ENCODE data around the gene HGF.

- TF ChIP-seq EZH2 (IDR thresholded peaks at IDR 0.05; ENCODE audit: borderline replicate concordance, low read length), result no peak
- no peak for TF ChIP-seq CTCF (IDR thresholded peaks at IDR 0.05; ENCODE audit: low read length)
Measured at GRCh38 chr7:81693894-81694293, 76.0 kb downstream of the HGF start.

Measured in OCI-LY1 (cell line).